Subcutaneous abdominal adipose tissue (tissue), 5 donors: Measurements from ENCODE around the gene CPA2.
"Not testable (repeated sequence)": the region's sequence is repeated elsewhere in the genome, so short reads cannot be mapped to it uniquely, and the experiment has no call there.

Source experiments
- H3K27ac ChIP-seq: one replicate; pipeline ENCODE4 v1.7.0; 2013; ENCODE audit warnings: low read depth, mild to moderate bottlenecking, inconsistent platforms, low read length, moderate library complexity
- H3K27me3 ChIP-seq, 5 donors: one replicate each; pipeline ENCODE4 v1.7.0; 2013; ENCODE audit warnings: low read length in 5 of 5, inconsistent platforms in 1 of 5; ENCODE audit not compliant: control insufficient read depth in 5 of 5, insufficient read depth in 4 of 5
- H3K36me3 ChIP-seq, 5 donors: one replicate each; pipeline ENCODE4 v1.7.0; 2013; ENCODE audit warnings: low read length in 5 of 5; ENCODE audit not compliant: control insufficient read depth in 5 of 5, insufficient read depth in 5 of 5
- H3K4me1 ChIP-seq, 5 donors: one replicate each; pipeline ENCODE4 v1.7.0; 2013; ENCODE audit warnings: low read length in 5 of 5, mild to moderate bottlenecking in 3 of 5, moderate library complexity in 1 of 5; ENCODE audit not compliant: control insufficient read depth in 5 of 5, insufficient read depth in 5 of 5
- H3K4me3 ChIP-seq, 5 donors: one replicate each; pipeline ENCODE4 v1.7.0; 2013; ENCODE audit warnings: low read length in 5 of 5, low read depth in 1 of 5
- H3K9ac ChIP-seq, 5 donors: one replicate each; pipeline ENCODE4 v1.7.0; 2013; ENCODE audit warnings: low read length in 5 of 5, mild to moderate bottlenecking in 4 of 5, moderate library complexity in 3 of 5
- H3K9me3 ChIP-seq, 5 donors: one replicate each; pipeline ENCODE4 v1.7.0; 2013; ENCODE audit warnings: low read length in 5 of 5; ENCODE audit not compliant: control insufficient read depth in 5 of 5
- donor health status: healthy.
- donor health status: healthy.
- donor health status: healthy.
- donor health status: healthy.
- donor health status: healthy.

CPA2 gene

GRCh38 chr7:130266258-130266960 lies at the start of gene CPA2:
Gene CPA2 (plus strand): TSS chr7:130266863. CDS start chr7:130266882, 19 bp downstream.
- Histone ChIP-seq H3K27me3 (no peaks in the 10 kb centered on the region), H3K4me3 (no peak within 1 kb of the TSS), H3K4me1 (peaks cover 6 to 22% (median 15%) of the 10 kb centered on the region in 5 donors), H3K9ac (no peak within 1 kb of the TSS), H3K9me3 (peaks cover 0 to 3% (median 0%) of the 10 kb centered on the region in 5 donors), H3K36me3 (no peaks in the 10 kb centered on the region), H3K27ac (no peak within 1 kb of the TSS)

- Histone ChIP-seq H3K4me1 (no peaks in the 10 kb centered on the region), H3K9me3 (no peaks in the 10 kb centered on the region), H3K27me3 (no peaks in the 10 kb centered on the region), H3K36me3 (no peaks in the 10 kb centered on the region), H3K27ac (no peak overlapping the region), H3K4me3 (no peak overlapping the region), H3K9ac (no peak overlapping the region)
These were observed 47.6 kb upstream of the CPA2 start for GRCh38 chr7:130218806-130219620.

GRCh38 chr7:130219871-130220270 lies 46.8 kb upstream of the CPA2 start:
- Histone ChIP-seq H3K9ac (no peak overlapping the region), H3K36me3 (no peaks in the 10 kb centered on the region), H3K27ac (no peak overlapping the region), H3K9me3 (no peaks in the 10 kb centered on the region), H3K4me3 (no peak overlapping the region), H3K4me1 (no peaks in the 10 kb centered on the region), H3K27me3 (no peaks in the 10 kb centered on the region)

- H3K27ac ChIP-seq: no peak overlapping the region
- peaks cover 0 to 5% (median 3%) of the 10 kb centered on the region in 5 donors for H3K9me3 ChIP-seq
- no peak overlapping the region for H3K9ac ChIP-seq
- no peaks in the 10 kb centered on the region for H3K36me3 ChIP-seq
- H3K27me3 ChIP-seq: no peaks in the 10 kb centered on the region
- no peak overlapping the region for H3K4me3 ChIP-seq
- no peaks in the 10 kb centered on the region for H3K4me1 ChIP-seq
These were observed 44.9 kb upstream of the CPA2 start for GRCh38 chr7:130221746-130222145.

GRCh38 chr7:130223646-130224045 lies 43.0 kb upstream of the CPA2 start:
- H3K27me3 ChIP-seq: no peaks in the 10 kb centered on the region
- no peak overlapping the region for H3K9ac ChIP-seq
- no peak overlapping the region for H3K4me3 ChIP-seq
- H3K9me3 ChIP-seq: peaks cover 0 to 6% (median 3%) of the 10 kb centered on the region in 5 donors
- no peaks in the 10 kb centered on the region for H3K4me1 ChIP-seq
- no peaks in the 10 kb centered on the region for H3K36me3 ChIP-seq
- H3K27ac ChIP-seq: no peak overlapping the region

GRCh38 chr7:130224210-130224609 lies 42.5 kb upstream of the CPA2 start:
- no peak overlapping the region for H3K27ac ChIP-seq
- no peak overlapping the region for H3K4me3 ChIP-seq
- no peak overlapping the region for H3K9ac ChIP-seq
- no peaks in the 10 kb centered on the region for H3K36me3 ChIP-seq
- no peaks in the 10 kb centered on the region for H3K27me3 ChIP-seq
- peaks cover 0 to 6% (median 3%) of the 10 kb centered on the region in 5 donors for H3K9me3 ChIP-seq
- H3K4me1 ChIP-seq: no peaks in the 10 kb centered on the region

GRCh38 chr7:130224923-130225322 lies 41.7 kb upstream of the CPA2 start:
- H3K36me3 ChIP-seq, H3K9ac ChIP-seq, H3K27ac ChIP-seq, H3K27me3 ChIP-seq, H3K9me3 ChIP-seq, H3K4me1 ChIP-seq, H3K4me3 ChIP-seq: not testable (repeated sequence)

- H3K9me3 ChIP-seq: peaks cover 0 to 6% (median 3%) of the 10 kb centered on the region in 5 donors
These were observed 40.3 kb upstream of the CPA2 start for GRCh38 chr7:130226333-130226732.

GRCh38 chr7:130227883-130228575 lies 38.6 kb upstream of the CPA2 start:
- H3K27me3 ChIP-seq: no peaks in the 10 kb centered on the region
- H3K9me3 ChIP-seq: peaks cover 0 to 6% (median 3%) of the 10 kb centered on the region in 5 donors
- H3K27ac ChIP-seq: no peak overlapping the region
- H3K36me3 ChIP-seq: no peaks in the 10 kb centered on the region
- no peak overlapping the region for H3K4me3 ChIP-seq
- H3K4me1 ChIP-seq: no peaks in the 10 kb centered on the region
- no peak overlapping the region for H3K9ac ChIP-seq

More at GRCh38 chr7:130226333-130226732, 40.3 kb upstream of the CPA2 start:
- Histone ChIP-seq H3K4me3 (no peak overlapping the region), H3K27ac (no peak overlapping the region), H3K9ac (no peak overlapping the region), H3K4me1 (no peaks in the 10 kb centered on the region), H3K36me3 (no peaks in the 10 kb centered on the region), H3K27me3 (no peaks in the 10 kb centered on the region)
